Measurements from ENCODE around the gene PALM.
"Not testable (repeated sequence)": the region's sequence is repeated elsewhere in the genome, so short reads cannot be mapped to it uniquely, and the experiment has no call there.

PALM gene, protein sequence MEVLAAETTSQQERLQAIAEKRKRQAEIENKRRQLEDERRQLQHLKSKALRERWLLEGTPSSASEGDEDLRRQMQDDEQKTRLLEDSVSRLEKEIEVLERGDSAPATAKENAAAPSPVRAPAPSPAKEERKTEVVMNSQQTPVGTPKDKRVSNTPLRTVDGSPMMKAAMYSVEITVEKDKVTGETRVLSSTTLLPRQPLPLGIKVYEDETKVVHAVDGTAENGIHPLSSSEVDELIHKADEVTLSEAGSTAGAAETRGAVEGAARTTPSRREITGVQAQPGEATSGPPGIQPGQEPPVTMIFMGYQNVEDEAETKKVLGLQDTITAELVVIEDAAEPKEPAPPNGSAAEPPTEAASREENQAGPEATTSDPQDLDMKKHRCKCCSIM

DNA sequence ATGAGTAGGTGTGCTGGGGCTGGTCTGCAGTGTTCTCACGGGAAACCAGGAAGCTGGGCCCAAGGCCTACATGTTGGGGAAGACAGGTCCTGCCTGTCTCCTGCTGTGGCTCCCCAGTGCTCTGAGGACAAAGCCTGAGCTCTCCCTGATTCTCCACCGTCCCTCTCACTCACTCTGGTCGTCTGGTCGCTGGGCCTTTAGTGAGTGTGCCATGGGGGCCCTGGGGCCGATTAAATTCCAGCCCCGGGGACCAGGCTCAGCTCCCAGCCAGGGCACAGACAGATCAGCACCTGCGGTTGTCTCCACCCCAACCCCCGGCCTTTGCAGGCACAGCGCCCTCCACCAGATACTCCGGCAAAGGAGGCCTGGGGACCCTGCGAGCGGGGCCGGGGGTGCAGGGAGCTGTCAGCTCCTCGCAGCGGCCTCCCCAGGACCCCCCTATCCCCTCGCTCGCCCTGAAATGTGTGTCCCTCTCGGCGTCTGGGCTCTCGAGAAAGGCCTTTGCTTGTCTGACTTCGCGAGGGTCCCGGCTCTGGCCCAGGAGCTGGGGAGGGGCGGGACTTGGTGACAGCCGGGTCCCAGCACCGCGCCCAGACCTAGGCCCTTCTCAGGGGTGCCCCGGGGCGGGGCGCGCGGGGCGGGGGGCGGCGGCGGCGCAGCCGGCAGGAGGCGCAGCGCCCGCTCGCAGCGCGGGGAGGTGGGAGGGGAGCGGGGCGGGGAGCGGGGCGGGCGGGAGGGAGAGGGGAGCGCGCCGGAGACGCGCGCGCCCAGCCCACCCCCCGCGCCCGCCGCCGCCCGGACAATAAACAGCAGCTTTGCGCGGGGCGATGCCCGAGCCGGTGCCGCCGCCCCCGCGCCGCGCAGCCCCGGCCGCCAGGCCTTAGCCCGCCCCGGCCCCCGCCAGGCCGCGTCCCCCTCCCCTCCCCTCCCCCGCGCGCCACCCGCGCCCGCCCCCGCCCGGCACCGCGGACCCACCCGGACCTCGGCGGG lies at the start of gene PALM:
TSS of gene PALM (plus strand) at position 782 of the 990 bp plus-strand sequence. CDS start 212 bp downstream, outside the sequence.
- Histone ChIP-seq H3K36me3 (ENCODE audit: control insufficient read depth in 2 of 2, insufficient read depth in 2 of 2, low read length in 2 of 2) (no peaks in the 10 kb centered on the region), H3K27ac (ENCODE audit: low read length) (peak within 1 kb of the TSS; percentile 31), H3K27me3 (ENCODE audit: control insufficient read depth in 1 of 2, insufficient read depth in 2 of 2, low read length in 2 of 2) (peaks cover 0 to 2% of the 10 kb centered on the region in 2 donors), H3K9ac (ENCODE audit: low read length in 2 of 2) (peak within 1 kb of the TSS; percentile 31 to 51), H3K4me3 (ENCODE audit: low read length in 2 of 2) (peak within 1 kb of the TSS; percentile 55 to 71), H3K4me1 (ENCODE audit: control insufficient read depth, insufficient read depth, low read length) (peaks cover 16% of the 10 kb centered on the region), H3K9me3 (ENCODE audit: control insufficient read depth in 2 of 2, low read length in 2 of 2) (no peaks in the 10 kb centered on the region)

DNA sequence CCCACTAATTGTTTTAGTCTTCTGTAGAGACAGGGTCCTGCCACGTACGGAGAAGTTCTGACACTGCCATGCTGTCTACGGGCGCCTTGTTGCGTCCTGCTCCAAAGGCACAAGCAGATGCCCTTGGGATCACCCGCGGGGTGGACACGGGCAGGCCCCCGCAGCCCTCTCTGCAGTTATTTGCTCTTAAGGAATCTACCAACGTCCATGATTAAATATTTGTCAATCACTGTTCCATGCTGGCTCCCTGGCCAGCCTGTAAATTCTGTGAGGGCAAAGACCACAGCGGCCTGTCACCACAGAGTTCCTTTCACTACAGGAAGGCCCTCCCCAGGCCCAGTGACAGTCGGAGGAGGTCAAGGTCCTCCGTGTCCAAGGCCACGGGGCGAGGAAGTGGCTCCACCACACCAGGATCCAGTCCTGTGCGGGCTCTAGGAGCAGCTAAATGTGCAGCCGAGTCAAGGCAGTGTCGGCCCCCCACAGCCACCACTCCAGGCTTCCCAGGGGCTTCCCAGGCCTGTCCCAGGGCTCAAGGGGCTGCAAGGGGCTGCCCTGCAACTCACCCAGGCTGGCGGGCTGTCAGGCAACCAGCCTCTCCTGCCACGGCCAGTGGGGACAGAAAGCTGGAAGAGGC lies 47.8 kb upstream of the PALM start:
- H3K36me3 ChIP-seq (ENCODE audit: control insufficient read depth in 2 of 2, insufficient read depth in 2 of 2, low read length in 2 of 2) = no peaks in the 10 kb centered on the region
- peaks cover 59% of the 10 kb centered on the region for H3K4me1 ChIP-seq (ENCODE audit: control insufficient read depth, insufficient read depth, low read length)
- no peak overlapping the region for H3K27ac ChIP-seq (ENCODE audit: low read length)

DNA sequence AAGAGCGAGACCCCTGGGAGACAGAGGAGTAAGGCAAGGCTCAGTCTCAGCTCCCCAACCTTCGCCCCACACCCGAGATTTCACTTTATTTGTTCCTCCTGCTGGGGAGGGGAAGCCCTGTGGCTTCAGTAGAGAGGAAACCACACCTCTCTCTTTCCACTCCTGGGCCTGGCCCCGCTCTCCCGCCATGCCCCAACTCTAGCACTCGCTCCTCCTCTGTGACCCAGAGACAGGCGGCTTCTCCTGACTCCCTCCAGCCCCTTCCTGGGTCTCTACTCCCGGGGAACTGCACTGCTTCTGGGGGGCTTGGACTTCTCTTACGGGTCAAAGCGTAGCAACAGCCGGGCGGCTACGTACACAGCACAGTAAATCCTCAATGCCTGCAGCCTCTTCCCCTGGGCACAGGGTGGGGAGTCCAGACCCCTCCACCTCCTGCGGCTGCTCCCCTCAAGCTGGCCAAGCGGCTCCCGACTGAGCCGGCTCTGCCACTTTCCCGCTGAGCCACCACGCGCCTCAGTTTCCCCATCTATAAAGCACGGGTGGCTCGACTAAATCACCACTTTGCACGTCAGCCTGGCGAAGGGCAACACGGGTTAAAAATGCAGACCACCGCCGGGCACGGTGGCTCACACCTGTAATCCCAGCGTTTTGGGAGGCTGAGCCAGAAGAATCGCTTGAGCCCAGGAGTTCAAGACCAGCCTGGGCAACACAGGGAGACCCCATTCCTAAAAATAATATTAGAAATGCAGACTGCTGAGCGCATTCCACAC lies 47.1 kb upstream of the PALM start:
- no peaks in the 10 kb centered on the region for H3K36me3 ChIP-seq (ENCODE audit: control insufficient read depth in 2 of 2, insufficient read depth in 2 of 2, low read length in 2 of 2)
- no peak overlapping the region for H3K27ac ChIP-seq (ENCODE audit: low read length)
- H3K27me3 ChIP-seq (ENCODE audit: control insufficient read depth in 1 of 2, insufficient read depth in 2 of 2, low read length in 2 of 2) = no peaks in the 10 kb centered on the region
- no peaks in the 10 kb centered on the region for H3K9me3 ChIP-seq (ENCODE audit: control insufficient read depth in 2 of 2, low read length in 2 of 2)
- H3K4me3 ChIP-seq (ENCODE audit: low read length in 2 of 2) = peak overlapping the region; percentile 69 to 81
- H3K4me1 ChIP-seq (ENCODE audit: control insufficient read depth, insufficient read depth, low read length) = peaks cover 59% of the 10 kb centered on the region
- H3K9ac ChIP-seq (ENCODE audit: low read length in 2 of 2) = peak overlapping the region; percentile 75 to 80

More for the DNA sequence above, 47.8 kb upstream of the PALM start:
- H3K4me3 ChIP-seq (ENCODE audit: low read length in 2 of 2) = peak overlapping the region; percentile 69 to 81
- peak overlapping the region; percentile 75 to 80 for H3K9ac ChIP-seq (ENCODE audit: low read length in 2 of 2)
- H3K9me3 ChIP-seq (ENCODE audit: control insufficient read depth in 2 of 2, low read length in 2 of 2) = no peaks in the 10 kb centered on the region
- no peaks in the 10 kb centered on the region for H3K27me3 ChIP-seq (ENCODE audit: control insufficient read depth in 1 of 2, insufficient read depth in 2 of 2, low read length in 2 of 2)

DNA sequence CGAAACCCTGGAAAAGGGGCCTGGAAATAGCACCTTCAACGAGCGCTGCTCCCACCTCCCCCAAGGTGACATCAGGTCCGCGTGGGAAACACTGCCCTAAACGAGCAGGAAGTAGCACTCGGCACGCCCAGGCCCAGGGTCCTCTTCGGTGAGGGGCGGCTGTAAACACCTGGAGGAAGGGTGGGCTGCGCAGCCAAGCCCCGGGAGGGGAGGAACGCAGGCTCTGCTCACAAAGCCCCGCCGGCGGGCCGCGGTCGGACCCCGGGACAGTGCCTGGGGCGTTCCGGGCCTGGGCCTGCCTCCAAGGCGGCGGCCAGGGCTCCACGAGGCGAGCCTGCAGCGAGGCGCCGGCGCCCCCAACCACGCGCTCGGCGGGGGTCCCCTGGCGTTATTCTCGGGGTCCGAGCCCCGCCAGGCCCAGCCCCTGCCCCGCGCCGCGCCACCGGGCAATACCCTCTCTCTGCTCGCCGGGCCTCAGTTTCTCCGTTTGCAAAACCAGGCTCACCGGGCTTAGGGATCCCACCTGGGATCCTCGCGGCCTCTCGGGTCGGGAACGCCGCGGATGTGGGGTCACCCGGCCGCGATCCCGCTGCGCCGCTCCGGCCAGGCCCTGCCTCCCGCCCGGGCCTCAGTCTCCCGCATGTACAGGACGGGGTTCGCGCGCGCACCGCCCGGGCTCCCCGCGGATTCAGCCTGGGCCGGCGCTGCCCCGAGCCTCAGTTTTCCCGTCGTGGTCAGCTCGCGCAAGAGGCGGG lies 46.4 kb upstream of the PALM start:
- H3K27ac ChIP-seq (ENCODE audit: low read length) = peak overlapping the region; percentile 41
- H3K9ac ChIP-seq (ENCODE audit: low read length in 2 of 2) = peak overlapping the region; percentile 75 to 80
- no peaks in the 10 kb centered on the region for H3K27me3 ChIP-seq (ENCODE audit: control insufficient read depth in 1 of 2, insufficient read depth in 2 of 2, low read length in 2 of 2)
- H3K9me3 ChIP-seq (ENCODE audit: control insufficient read depth in 2 of 2, low read length in 2 of 2) = no peaks in the 10 kb centered on the region
- H3K36me3 ChIP-seq (ENCODE audit: control insufficient read depth in 2 of 2, insufficient read depth in 2 of 2, low read length in 2 of 2) = no peaks in the 10 kb centered on the region
- peaks cover 55% of the 10 kb centered on the region for H3K4me1 ChIP-seq (ENCODE audit: control insufficient read depth, insufficient read depth, low read length)
- peak overlapping the region; percentile 69 to 81 for H3K4me3 ChIP-seq (ENCODE audit: low read length in 2 of 2)

DNA sequence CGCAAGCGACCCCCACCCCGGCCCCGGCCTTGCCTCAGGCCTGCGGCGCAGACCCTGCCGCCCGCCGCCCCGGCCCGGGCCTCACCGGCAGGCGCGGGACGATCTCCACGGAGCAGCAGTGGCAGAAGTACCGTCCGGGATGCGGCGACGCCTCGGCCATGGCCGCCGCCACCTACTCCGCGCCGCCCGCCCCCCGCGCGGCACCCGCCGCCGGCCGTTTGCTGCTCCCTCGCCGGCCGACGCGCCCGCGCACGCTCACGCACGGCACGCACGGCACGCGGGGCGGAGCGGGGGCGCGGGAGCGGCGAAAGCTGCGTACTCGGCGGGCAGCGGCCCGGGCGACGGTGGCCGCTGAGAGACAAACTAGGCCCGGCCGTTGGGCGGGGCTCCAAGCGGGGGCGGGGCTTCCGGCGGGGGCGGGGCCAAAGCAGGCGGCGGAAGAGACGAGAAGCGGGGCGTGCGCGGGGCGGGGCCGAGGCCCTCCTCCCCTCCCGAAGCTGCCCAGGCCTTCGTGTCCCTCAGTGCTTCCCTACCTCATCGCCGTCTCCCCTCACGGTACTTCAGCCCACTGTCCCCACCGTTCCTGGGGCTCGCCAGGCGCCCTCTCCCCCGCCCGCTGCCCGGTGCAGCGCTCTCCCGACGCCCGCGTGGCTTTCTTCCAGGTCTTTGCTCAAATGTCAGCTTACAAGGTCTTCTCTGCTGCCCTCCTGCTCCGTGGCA lies 45.6 kb upstream of the PALM start, which contains the start of gene RNF126:
TSS of gene RNF126 (minus strand) at position 253 of the 720 bp plus-strand sequence. CDS start at position 160, 93 bp downstream.
- peak within 1 kb of the TSS; percentile 76 to 81 for H3K4me3 ChIP-seq (ENCODE audit: low read length in 2 of 2)
- H3K9me3 ChIP-seq (ENCODE audit: control insufficient read depth in 2 of 2, low read length in 2 of 2) = no peaks in the 10 kb centered on the region
- no peaks in the 10 kb centered on the region for H3K36me3 ChIP-seq (ENCODE audit: control insufficient read depth in 2 of 2, insufficient read depth in 2 of 2, low read length in 2 of 2)
- peak within 1 kb of the TSS; percentile 80 to 84 for H3K9ac ChIP-seq (ENCODE audit: low read length in 2 of 2)
- peak within 1 kb of the TSS; percentile 90 for H3K27ac ChIP-seq (ENCODE audit: low read length)
- H3K4me1 ChIP-seq (ENCODE audit: control insufficient read depth, insufficient read depth, low read length) = peaks cover 52% of the 10 kb centered on the region
- no peaks in the 10 kb centered on the region for H3K27me3 ChIP-seq (ENCODE audit: control insufficient read depth in 1 of 2, insufficient read depth in 2 of 2, low read length in 2 of 2)

DNA sequence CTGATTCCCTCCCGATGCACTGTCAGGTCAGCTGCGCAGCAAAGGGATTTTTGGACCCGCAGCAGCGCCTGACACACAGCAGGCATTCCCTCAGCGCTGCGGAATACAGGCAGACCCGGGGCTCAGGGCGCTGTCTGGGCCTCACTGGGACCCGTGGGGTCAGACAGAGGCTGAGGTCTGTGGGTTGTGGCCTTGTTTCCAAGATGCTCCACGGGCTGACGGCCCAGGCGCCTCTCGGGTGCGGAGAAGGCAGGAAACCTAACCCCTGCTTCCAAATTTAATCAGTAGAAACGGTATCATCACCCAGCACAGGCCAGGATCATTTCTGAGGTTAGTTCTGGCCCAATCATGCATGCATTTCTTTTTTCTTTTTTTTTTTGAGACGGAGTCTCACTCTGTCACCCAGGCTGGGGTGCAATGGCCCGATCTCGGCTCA lies 45.0 kb upstream of the PALM start:
- Histone ChIP-seq H3K4me3 (ENCODE audit: low read length in 2 of 2) (peak overlapping the region; percentile 76 to 81), H3K27me3 (ENCODE audit: control insufficient read depth in 1 of 2, insufficient read depth in 2 of 2, low read length in 2 of 2) (no peaks in the 10 kb centered on the region), H3K36me3 (ENCODE audit: control insufficient read depth in 2 of 2, insufficient read depth in 2 of 2, low read length in 2 of 2) (no peaks in the 10 kb centered on the region), H3K4me1 (ENCODE audit: control insufficient read depth, insufficient read depth, low read length) (peaks cover 46% of the 10 kb centered on the region), H3K27ac (ENCODE audit: low read length) (peak overlapping the region; percentile 90), H3K9ac (ENCODE audit: low read length in 2 of 2) (peak overlapping the region; percentile 76 to 84), H3K9me3 (ENCODE audit: control insufficient read depth in 2 of 2, low read length in 2 of 2) (no peaks in the 10 kb centered on the region)

DNA sequence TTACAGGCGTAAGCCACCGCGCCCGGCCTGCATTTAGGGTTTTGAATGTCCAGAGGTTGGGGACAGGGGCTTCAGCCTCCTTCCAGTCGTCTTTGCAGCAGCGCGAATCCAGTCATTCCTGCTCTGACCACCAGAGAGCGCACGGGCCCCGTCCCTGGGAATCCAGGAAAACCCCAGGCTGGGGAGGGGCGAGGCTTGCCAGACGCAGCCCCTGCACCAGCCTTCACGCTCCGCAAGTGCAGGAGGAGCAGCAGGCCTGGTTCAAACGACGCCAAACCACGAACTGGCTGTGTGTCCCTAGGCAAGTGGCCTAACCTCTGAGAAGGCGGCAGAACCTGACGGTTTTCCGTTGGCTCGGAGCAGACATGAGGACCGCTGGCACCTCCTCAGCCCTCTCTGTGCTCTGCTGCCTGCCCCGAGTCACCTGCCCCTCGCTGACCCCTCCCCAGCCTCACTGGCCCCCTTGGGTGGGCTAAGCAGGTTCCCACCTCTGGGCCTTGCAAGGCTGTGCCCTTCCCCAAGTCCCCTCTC lies 43.8 kb upstream of the PALM start:
- H3K9ac ChIP-seq (ENCODE audit: low read length in 2 of 2) = no peak overlapping the region
- H3K36me3 ChIP-seq (ENCODE audit: control insufficient read depth in 2 of 2, insufficient read depth in 2 of 2, low read length in 2 of 2) = no peaks in the 10 kb centered on the region
- peaks cover 39% of the 10 kb centered on the region for H3K4me1 ChIP-seq (ENCODE audit: control insufficient read depth, insufficient read depth, low read length)
- H3K27me3 ChIP-seq (ENCODE audit: control insufficient read depth in 1 of 2, insufficient read depth in 2 of 2, low read length in 2 of 2) = no peaks in the 10 kb centered on the region
- H3K9me3 ChIP-seq (ENCODE audit: control insufficient read depth in 2 of 2, low read length in 2 of 2) = no peaks in the 10 kb centered on the region
- no peak overlapping the region for H3K27ac ChIP-seq (ENCODE audit: low read length)
- H3K4me3 ChIP-seq (ENCODE audit: low read length in 2 of 2) = peak overlapping the region in 1 of 2 donors; percentile 71

DNA sequence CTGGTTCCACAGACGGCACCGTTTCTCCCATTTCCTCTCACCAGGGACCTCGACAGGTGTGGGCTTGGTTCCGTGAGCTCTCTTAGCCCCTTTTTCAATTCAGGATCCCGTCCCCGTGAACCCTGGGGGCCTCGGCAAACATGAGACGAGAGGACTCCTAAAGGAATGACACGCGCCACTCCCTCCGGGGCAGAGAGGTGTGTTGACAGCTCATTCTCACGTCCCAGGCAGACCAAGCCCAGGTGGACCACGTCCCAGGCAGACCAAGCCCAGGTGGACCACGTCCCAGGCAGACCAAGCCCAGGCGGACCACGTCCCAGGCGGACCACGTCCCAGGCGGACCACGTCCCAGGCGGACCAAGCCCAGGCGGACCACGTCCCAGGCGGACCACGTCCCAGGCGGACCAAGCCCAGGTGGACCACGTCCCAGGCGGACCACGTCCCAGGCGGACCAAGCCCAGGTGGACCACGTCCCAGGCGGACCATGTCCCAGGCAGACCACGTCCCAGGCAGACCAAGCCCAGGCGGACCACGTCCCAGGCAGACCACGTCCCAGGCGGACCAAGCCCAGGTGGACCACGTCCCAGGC lies 41.7 kb upstream of the PALM start:
- not testable (repeated sequence) for H3K9ac ChIP-seq (ENCODE audit: low read length in 2 of 2)

More for the DNA sequence above, 41.7 kb upstream of the PALM start:
- H3K4me1 ChIP-seq (ENCODE audit: control insufficient read depth, insufficient read depth, low read length) = peaks cover 18% of the 10 kb centered on the region
- H3K36me3 ChIP-seq (ENCODE audit: control insufficient read depth in 2 of 2, insufficient read depth in 2 of 2, low read length in 2 of 2); H3K27me3 ChIP-seq (ENCODE audit: control insufficient read depth in 1 of 2, insufficient read depth in 2 of 2, low read length in 2 of 2); H3K9me3 ChIP-seq (ENCODE audit: control insufficient read depth in 2 of 2, low read length in 2 of 2); H3K27ac ChIP-seq (ENCODE audit: low read length); H3K4me3 ChIP-seq (ENCODE audit: low read length in 2 of 2): not testable (repeated sequence)
